Mesodermal cell (in vitro differentiated cells): ENCODE results near the gene PAFAH1B2.
"Not testable (repeated sequence)": the region's sequence is repeated elsewhere in the genome, so short reads cannot be mapped to it uniquely, and the experiment has no call there.

Source experiments
- H3K27ac ChIP-seq: 2 replicates; pipeline ENCODE4 v1.7.0; 2013; ENCODE audit warnings: mild to moderate bottlenecking, low read depth, low read length, moderate library complexity; ENCODE audit not compliant: severe bottlenecking
- H3K36me3 ChIP-seq: 2 replicates; pipeline ENCODE4 v1.7.1; 2013; ENCODE audit warnings: mild to moderate bottlenecking, low read length, moderate library complexity; ENCODE audit not compliant: control insufficient read depth, insufficient read depth
- H3K4me1 ChIP-seq: one replicate; pipeline ENCODE4 v1.7.1; 2013; ENCODE audit warnings: mild to moderate bottlenecking, low read length; ENCODE audit not compliant: insufficient read depth, control insufficient read depth, poor library complexity, severe bottlenecking
- H3K4me3 ChIP-seq: 2 replicates; pipeline ENCODE4 v1.7.0; 2013; ENCODE audit warnings: low read length, control low read depth, mild to moderate bottlenecking; ENCODE audit not compliant: insufficient read depth, poor library complexity, severe bottlenecking; ENCODE audit errors: extremely low read depth
- H3K9me3 ChIP-seq: 2 replicates; pipeline ENCODE4 v1.7.1; 2013; ENCODE audit warnings: mild to moderate bottlenecking, low read length, moderate library complexity; ENCODE audit not compliant: control insufficient read depth
- WGBS, 2 experiments: methylation state at CpG; one replicate each; pipeline ENCODE4 v1.1.5; 2013; ENCODE audit warnings: missing lambda C conversion rate in 2 of 2; ENCODE audit not compliant: insufficient coverage in 2 of 2; 5-methylcytosine and 5-hydroxymethylcytosine counted together

PAFAH1B2 gene

GRCh38 chr11:117130396-117130795 lies 13.7 kb upstream of the PAFAH1B2 start:
- not testable (repeated sequence) for H3K9me3 ChIP-seq, H3K36me3 ChIP-seq, H3K4me1 ChIP-seq, H3K4me3 ChIP-seq, H3K27ac ChIP-seq
- WGBS, 2 experiments: 96 to 100% methylated on average over 1 to 4 of the region's 7 CpGs

DNA sequence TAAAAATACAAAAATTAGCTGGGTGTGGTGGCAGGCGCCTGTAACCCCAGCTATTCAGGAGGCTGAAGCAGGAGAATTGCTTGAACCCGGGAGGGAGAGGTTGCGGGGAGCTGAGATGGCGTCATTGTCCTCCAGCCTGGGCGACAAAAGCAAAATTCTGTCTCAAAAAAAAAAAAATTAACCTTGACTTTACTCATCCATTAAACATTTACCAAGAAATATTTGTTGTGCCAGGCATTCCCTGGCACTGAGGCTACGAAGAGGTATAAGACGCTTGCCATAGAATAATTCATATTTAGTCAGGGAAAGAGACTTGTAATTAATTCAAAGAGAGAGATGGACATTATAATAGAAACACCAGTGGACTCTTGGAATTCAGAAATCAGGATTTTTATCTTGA lies 13.2 kb upstream of the PAFAH1B2 start:
- 100% methylated on average over 4 to 6 of the region's 7 CpGs for WGBS, 2 experiments
- no peak overlapping the region for H3K4me3 ChIP-seq
- no peaks in the 10 kb centered on the region for H3K36me3 ChIP-seq
- no peaks in the 10 kb centered on the region for H3K9me3 ChIP-seq
- no peak overlapping the region for H3K27ac ChIP-seq
- H3K4me1 ChIP-seq: no peaks in the 10 kb centered on the region

- Histone ChIP-seq H3K9me3 (no peaks in the 10 kb centered on the region), H3K36me3 (no peaks in the 10 kb centered on the region), H3K4me3 (no peak overlapping the region), H3K4me1 (no peaks in the 10 kb centered on the region), H3K27ac (no peak overlapping the region)
- no CpG with 5 or more reads among the region's 3 CpGs for WGBS, 2 experiments
Observed at GRCh38 chr11:117134431-117134830, 9.7 kb upstream of the PAFAH1B2 start.

DNA sequence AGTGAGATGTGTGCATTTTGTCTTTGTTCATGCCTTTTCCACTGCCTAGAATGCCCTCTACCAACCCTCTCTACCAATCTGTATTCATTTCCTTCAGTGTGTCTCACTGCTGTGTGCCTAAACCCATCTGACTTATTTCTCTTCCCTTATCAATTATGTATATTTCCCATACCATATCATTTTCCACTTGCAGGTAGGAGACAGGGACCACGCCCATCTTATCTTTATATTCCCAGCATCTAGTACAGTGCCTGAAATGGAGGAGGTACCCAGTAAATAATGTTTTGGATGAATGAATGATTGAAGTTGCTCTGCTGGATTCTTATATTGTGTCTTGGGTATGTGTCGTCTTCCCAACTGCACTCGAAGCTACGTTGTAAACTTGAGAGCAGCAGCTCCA lies 9.1 kb upstream of the PAFAH1B2 start:
- H3K9me3 ChIP-seq, H3K27ac ChIP-seq, H3K4me3 ChIP-seq, H3K36me3 ChIP-seq, H3K4me1 ChIP-seq: not testable (repeated sequence)
- no CpG with 5 or more reads among the region's 4 CpGs for WGBS, 2 experiments

DNA sequence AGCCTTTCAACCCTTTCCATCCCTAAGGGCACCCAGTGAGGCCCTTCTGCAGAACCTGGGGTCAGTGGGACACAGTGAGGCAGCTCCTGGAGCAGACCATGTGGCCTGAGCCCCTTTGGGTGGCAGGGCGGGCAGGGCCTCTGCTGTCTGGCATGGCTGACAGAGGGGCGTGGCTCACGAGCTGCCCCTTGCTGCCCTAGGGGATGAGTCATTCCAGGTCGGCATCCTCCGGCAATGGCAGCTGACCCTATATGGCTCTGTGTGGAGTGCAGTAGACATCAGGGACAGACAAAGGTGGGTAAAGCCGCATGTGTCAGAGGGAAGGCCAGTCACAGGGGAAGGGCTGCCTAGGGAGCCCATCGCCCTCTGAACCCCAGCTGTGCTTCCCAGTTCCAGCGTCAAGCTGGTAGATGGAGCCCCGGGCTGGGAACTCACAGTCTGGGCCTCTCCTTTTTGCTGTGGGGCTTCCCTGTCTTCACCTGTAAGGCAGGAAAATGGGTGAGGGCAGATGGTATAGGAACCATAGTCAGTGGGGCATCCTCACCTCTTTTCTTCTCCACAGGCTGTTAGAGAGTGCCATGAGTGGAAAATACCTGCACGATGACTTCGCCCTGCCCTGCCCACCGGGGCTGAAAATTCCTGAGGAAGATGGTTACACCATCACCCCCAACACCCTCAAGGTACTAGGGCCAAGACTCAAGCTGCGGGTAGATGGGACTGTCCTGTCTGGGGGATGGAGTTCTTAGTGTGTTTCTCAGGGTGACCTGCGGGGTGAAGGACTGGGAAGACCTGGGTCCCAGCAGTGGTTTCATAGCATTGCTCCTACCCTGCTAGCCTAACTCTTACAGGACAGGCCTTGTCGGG lies 6.6 kb upstream of the PAFAH1B2 start:
- H3K36me3 ChIP-seq: not testable (repeated sequence)

GRCh38 chr11:117143390-117143789 lies 697 bp upstream of the PAFAH1B2 start:
- Histone ChIP-seq H3K27ac (no peak overlapping the region), H3K4me3 (peak overlapping the region; percentile 91), H3K36me3 (peaks cover 30% of the 10 kb centered on the region), H3K4me1 (peaks cover 9% of the 10 kb centered on the region), H3K9me3 (no peaks in the 10 kb centered on the region)
- 0 to 18% methylated on average over 1 to 4 of the region's 5 CpGs for WGBS, 2 experiments

More for the DNA sequence above, 6.6 kb upstream of the PAFAH1B2 start:
- WGBS, 2 experiments: no CpG with 5 or more reads among the region's 15 CpGs
- H3K27ac ChIP-seq, H3K4me3 ChIP-seq, H3K9me3 ChIP-seq, H3K4me1 ChIP-seq: not testable (repeated sequence)

- Histone ChIP-seq H3K4me3 (peak overlapping the region; percentile 91), H3K27ac (peak overlapping the region; percentile 85), H3K36me3 (peaks cover 42% of the 10 kb centered on the region), H3K4me1 (peaks cover 9% of the 10 kb centered on the region), H3K9me3 (no peaks in the 10 kb centered on the region)
- WGBS, 2 experiments: 0% methylated on average over 34 to 37 of the region's 62 CpGs
Observed at GRCh38 chr11:117144477-117145392, 648 bp downstream of the PAFAH1B2 start.

GRCh38 chr11:117145393-117145761 lies 1.3 kb downstream of the PAFAH1B2 start:
- Histone ChIP-seq H3K27ac (peak overlapping the region; percentile 85), H3K36me3 (peaks cover 48% of the 10 kb centered on the region), H3K4me1 (peaks cover 9% of the 10 kb centered on the region), H3K4me3 (peak overlapping the region; percentile 91), H3K9me3 (no peaks in the 10 kb centered on the region)
- 14% methylated on average over 1 of the region's 5 CpGs; no CpG with 5 or more reads in 1 of the 2 experiments for WGBS, 2 experiments

DNA sequence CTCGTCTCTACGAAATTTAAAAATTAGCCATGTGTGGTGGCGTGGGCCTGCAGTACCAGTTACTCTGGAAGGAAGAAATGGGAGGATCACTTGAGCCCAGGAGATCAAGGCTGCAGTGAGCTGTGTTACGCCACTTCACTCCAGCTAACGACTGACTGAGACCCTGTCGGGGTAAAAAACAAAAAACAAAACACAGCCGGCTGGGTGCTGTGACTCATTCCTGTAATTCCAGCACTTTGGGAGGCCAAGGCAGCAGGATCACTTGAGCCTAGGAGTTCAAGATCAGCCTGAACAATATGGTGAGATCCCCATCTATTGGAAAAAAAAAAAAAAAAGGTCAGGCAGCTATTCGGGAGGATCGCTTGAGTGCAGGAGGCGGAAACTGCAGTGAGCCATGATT lies 2.4 kb downstream of the PAFAH1B2 start:
- peaks cover 9% of the 10 kb centered on the region for H3K4me1 ChIP-seq
- H3K27ac ChIP-seq: no peak overlapping the region
- peaks cover 55% of the 10 kb centered on the region for H3K36me3 ChIP-seq
- H3K4me3 ChIP-seq: peak overlapping the region; percentile 91
- no peaks in the 10 kb centered on the region for H3K9me3 ChIP-seq
- WGBS, 2 experiments: 73 to 75% methylated on average over 7 to 10 of the region's 10 CpGs

DNA sequence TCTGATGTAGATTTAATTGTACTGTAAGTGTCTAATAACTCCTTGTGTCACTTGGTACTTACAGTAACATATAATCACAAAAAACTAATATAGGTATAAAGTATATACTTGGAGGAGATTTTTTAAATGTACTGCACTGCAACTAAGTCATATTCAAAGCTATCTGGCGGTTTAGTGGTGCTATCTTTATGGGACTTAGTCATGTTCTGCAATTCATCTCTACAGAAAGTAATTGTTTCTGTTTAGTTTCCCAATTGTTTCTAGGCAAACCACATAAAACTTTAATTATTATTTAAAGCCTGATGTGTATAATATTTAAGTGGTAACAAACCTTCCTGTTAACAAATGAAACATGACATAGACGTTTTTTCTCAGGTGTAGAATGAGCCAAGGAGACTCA lies 8.0 kb downstream of the PAFAH1B2 start:
- Histone ChIP-seq H3K27ac (no peak overlapping the region), H3K9me3 (no peaks in the 10 kb centered on the region), H3K4me1 (peaks cover 8% of the 10 kb centered on the region), H3K4me3 (no peak overlapping the region), H3K36me3 (peaks cover 92% of the 10 kb centered on the region)
- 83% methylated on average over 1 of the region's 2 CpGs; no CpG with 5 or more reads in 1 of the 2 experiments for WGBS, 2 experiments
